Measurements from ENCODE around the gene YEATS2. TPM values are rescaled to one million over a fixed set of nuclear protein-coding genes. Genes with fewer than 3 reads are reported as not detected.

The YEATS2 gene
- total and polyA plus RNA-seq, 8 donors, result 3.1 to 68.8 (median 20.0) TPM

- WGBS, 5 donors, result 79 to 87% (median 83%) methylated on average over 14 of the region's 14 CpGs
- intact Hi-C loops (cut with DNase I; ENCODE audit: low total_unique reads), result no loop called here
These were observed 130.4 kb downstream of the YEATS2 start for GRCh38 chr3:183827809-183828537.

GRCh38 chr3:183828538-183828870 is 130.9 kb downstream of the YEATS2 start:
- WGBS, 5 donors, result 93 to 96% (median 95%) methylated on average over 7 of the region's 7 CpGs
- H3K27ac ChIP-seq, result no peak overlapping the region
- H3K36me3 ChIP-seq, result peaks cover 20 to 60% (median 59%) of the 10 kb centered on the region in 4 donors
- no peak for TF ChIP-seq POLR2A (IDR thresholded peaks at IDR 0.05)
- no peak for TF ChIP-seq EP300 (IDR thresholded peaks at IDR 0.05)
- TF ChIP-seq POLR2AphosphoS5 (IDR thresholded peaks at IDR 0.05), result no peak
- TF ChIP-seq CTCF (IDR thresholded peaks at IDR 0.05), result no peak
- intact Hi-C loops (cut with DNase I; ENCODE audit: low total_unique reads), result no loop called here
- no peaks in the 10 kb centered on the region for H3K9me3 ChIP-seq
- no peak overlapping the region for H3K4me3 ChIP-seq
- no peaks in the 10 kb centered on the region for H3K27me3 ChIP-seq
- H3K4me1 ChIP-seq, result peaks cover 8 to 22% (median 17%) of the 10 kb centered on the region in 4 donors
- DNase-seq, result no peak

More at GRCh38 chr3:183827809-183828537, 130.4 kb downstream of the YEATS2 start:
- TF ChIP-seq CTCF (IDR thresholded peaks at IDR 0.05), result no peak
- H3K27me3 ChIP-seq, result no peaks in the 10 kb centered on the region
- no peak overlapping the region for H3K4me3 ChIP-seq
- H3K4me1 ChIP-seq, result peaks cover 8 to 22% (median 17%) of the 10 kb centered on the region in 4 donors
- DNase-seq, result no peak
- H3K36me3 ChIP-seq, result peaks cover 14 to 55% (median 54%) of the 10 kb centered on the region in 4 donors
- no peak overlapping the region for H3K27ac ChIP-seq
- H3K9me3 ChIP-seq, result no peaks in the 10 kb centered on the region

- Histone ChIP-seq H3K36me3 (peaks cover 22 to 70% (median 69%) of the 10 kb centered on the region in 4 donors), H3K27ac (no peak overlapping the region), H3K4me3 (no peak overlapping the region), H3K9me3 (no peaks in the 10 kb centered on the region), H3K4me1 (peaks cover 7 to 19% (median 14%) of the 10 kb centered on the region in 4 donors), H3K27me3 (no peaks in the 10 kb centered on the region)
- no peak for DNase-seq
- intact Hi-C loops (cut with DNase I; ENCODE audit: low total_unique reads), result no loop called here
- WGBS, 5 donors, result 94 to 96% (median 96%) methylated on average over 9 of the region's 9 CpGs
- TF ChIP-seq CTCF (IDR thresholded peaks at IDR 0.05), result no peak
- TF ChIP-seq EP300 (IDR thresholded peaks at IDR 0.05), result no peak
- TF ChIP-seq POLR2AphosphoS5 (IDR thresholded peaks at IDR 0.05), result no peak
- no peak for TF ChIP-seq POLR2A (IDR thresholded peaks at IDR 0.05)
These were observed 131.9 kb downstream of the YEATS2 start for GRCh38 chr3:183829466-183829865.

GRCh38 chr3:183830187-183830586 is 132.6 kb downstream of the YEATS2 start:
- Histone ChIP-seq H3K9me3 (no peaks in the 10 kb centered on the region), H3K36me3 (peaks cover 22 to 77% (median 75%) of the 10 kb centered on the region in 4 donors), H3K4me3 (no peak overlapping the region), H3K4me1 (peaks cover 0 to 12% (median 6%) of the 10 kb centered on the region in 4 donors), H3K27me3 (no peaks in the 10 kb centered on the region), H3K27ac (no peak overlapping the region)
- no peak for TF ChIP-seq EP300 (IDR thresholded peaks at IDR 0.05)
- no peak for TF ChIP-seq POLR2AphosphoS5 (IDR thresholded peaks at IDR 0.05)
- no peak for TF ChIP-seq POLR2A (IDR thresholded peaks at IDR 0.05)
- TF ChIP-seq CTCF (IDR thresholded peaks at IDR 0.05), result no peak
- DNase-seq, result no peak
- WGBS, 5 donors, result 95 to 99% (median 97%) methylated on average over 8 to 9 of the region's 9 CpGs
- intact Hi-C loops (cut with DNase I; ENCODE audit: low total_unique reads), result no loop called here

Data from stomach (tissue), 9 donors.